GM21529 (cell line): Measurements from ENCODE around the gene SIPA1L3.

Experiments used
- ATAC-seq: cut with Tn5 transposase; IDR thresholded peaks from one replicate; pipeline ENCODE4 v1.9.1; 2021; ENCODE audit not compliant: unreplicated experiment

Gene SIPA1L3

DNA sequence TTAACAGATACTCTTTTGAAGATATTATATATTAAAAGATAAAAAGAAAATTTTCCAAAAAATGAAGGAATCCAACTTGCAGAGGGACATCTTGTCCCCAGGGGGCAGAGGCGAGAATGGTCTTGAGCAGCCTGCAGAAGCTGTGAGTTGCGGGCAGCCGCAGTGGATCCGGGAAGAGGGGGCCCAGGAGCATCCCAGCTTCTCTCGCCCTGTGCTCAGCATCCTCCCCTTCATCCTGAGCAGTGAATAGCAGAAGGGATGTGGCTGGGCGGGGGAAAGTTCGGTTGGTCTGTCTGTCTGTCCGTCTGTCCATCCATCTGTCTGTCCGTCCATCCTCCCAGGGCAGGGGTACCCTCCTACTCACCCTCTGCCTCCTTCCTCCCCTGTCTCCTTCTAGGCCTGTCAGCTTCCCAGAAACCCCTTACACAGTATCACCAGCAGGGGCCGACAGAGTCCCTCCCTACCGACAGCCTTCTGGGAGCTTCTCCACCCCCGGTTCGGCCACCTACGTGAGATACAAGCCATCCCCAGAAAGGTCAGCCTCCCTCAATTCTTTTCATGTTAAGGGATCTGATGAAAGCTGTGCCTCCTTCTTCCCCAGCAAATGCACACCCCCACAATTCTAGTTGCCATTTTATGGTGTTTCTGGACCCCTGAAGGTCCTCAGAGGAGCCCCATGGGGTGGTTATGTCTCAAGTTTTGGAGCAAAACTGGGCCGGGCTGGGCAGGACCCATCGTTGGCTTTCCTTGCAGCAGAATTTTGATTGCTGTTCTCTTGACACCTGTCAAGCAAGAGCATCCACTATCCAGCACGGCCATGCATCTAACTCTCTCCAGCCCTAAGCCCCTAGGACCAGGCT, 235.4 kb downstream of the SIPA1L3 start:
- no peak for ATAC-seq

- ATAC-seq = no peak
These were observed 236.8 kb downstream of the SIPA1L3 start for GRCh38 chr19:38143847-38144246.

DNA sequence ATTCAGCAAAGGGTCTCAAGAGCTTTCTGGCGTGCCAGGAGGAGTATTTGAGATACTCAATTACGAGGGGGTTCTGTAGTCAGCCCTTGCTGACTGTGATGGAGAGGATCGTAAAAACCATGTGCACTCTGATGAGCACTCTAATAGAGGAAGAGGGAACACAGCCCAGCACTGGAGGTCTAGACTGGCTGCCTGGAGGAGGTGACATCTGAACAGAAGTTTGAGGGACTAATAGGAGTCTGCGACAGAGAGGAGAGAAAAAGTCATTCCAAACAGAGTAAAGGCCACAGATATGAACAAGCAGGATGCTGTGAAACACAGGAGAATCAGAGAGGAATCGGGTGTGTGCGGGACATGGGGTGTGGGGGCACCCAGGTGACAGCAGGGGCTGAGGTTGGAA, 237.7 kb downstream of the SIPA1L3 start:
- ATAC-seq = no peak

DNA sequence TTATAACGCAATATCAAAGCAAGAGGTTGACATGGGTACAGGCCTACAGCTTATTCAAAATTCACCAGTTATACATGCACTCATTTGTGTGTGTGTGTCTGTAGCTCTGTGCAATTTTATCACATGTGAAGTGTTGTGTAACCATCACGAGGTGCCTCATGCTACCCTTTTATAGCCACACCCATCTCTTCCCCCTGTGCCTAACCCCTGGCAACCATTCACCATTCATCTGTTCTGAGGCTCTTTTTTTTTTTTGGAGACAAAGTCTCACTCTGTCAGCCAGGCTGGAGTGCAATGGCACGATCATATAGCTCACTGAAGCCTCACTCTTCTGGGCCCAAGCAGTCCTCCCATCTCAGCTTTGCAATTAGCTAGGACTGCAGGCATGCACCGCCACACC, 238.6 kb downstream of the SIPA1L3 start:
- no peak for ATAC-seq

- no peak for ATAC-seq
These were observed 241.3 kb downstream of the SIPA1L3 start for GRCh38 chr19:38148337-38148736.

DNA sequence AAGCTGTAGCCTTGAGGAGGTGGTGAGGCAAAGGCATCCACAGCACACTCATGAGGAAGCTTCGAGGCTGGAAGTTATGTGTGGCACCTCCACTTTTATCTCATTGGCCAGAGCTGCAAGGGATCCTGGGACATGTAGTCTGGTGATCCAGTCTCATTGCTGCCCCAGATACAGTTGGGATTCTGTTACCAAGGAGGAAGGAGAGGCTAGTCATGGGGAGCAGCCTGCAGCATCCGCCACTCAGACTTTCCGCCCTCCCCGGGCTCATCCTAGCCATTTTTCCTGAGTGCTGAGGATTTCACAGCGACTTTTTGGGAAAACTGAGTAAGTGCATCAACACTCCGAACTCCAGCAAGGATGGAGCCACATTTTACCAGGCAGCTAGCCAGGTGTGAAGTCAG, 242.7 kb downstream of the SIPA1L3 start:
- ATAC-seq = no peak

DNA sequence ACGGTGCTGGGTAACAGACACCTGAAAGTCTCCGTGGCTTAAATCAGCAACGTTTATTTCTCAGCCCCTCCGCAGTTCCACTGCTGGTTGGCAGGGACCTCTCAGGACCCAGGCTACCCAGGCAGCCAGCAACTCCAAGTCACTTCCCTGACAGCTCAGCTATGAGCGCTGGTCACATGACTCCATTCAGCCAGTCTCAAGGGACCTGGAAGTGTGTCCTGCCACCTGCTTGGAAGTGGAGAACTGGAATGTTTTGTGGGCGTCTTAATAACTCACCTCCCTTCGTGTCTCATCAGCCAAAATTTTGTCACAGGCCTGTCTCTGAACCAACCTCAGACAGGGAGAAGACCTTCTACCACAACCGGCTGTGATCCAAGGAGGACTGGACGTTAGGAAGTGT, 244.2 kb downstream of the SIPA1L3 start:
- no peak for ATAC-seq

GRCh38 chr19:38152461-38153379, 245.7 kb downstream of the SIPA1L3 start:
- no peak for ATAC-seq

DNA sequence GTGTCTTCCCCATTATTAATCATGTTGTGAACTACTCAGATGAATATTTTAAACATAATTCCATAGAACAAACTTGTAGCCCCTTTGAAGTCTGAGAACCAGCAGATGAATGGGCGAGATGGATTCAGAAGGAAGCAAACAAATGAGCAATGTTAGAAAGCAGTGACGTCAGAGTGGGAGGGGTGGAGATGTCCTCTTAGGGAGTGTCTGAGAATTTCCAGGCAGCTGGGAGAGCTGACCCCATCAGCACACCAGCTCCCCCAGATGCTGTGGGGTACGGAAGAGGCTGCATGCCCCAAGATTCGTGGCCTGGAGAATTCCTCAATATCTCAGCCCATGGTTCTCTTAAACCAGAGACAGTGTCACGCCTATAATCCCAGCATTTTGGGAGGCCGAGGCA, 248.4 kb downstream of the SIPA1L3 start:
- no peak for ATAC-seq

DNA sequence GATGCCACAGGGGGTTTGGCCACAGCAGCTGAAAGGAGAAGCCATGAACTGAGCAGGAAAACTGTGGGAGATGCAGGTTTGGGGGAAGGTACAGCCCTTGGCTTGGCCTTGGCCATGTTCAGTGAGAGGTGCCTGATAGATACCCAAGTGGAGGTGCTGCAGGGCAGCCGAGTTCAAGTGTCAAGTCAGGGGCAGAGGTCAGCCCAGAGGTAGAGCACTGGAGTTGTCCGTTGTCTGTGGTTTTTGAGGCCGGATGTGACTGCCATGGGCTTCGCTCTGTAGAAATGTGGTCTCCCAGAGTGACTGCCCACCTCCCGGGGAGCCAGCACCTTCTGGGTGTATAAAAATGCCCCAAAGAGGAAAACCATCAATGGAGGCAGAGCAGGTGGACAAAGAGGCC, 251.7 kb downstream of the SIPA1L3 start:
- no peak for ATAC-seq

GRCh38 chr19:38162094-38162493, 255.1 kb downstream of the SIPA1L3 start:
- no peak for ATAC-seq

- no peak for ATAC-seq
These were observed 255.6 kb downstream of the SIPA1L3 start for GRCh38 chr19:38162632-38163031.

- no peak for ATAC-seq
These were observed 256.6 kb downstream of the SIPA1L3 start for GRCh38 chr19:38163419-38164290.

GRCh38 chr19:38164526-38164925, 257.5 kb downstream of the SIPA1L3 start:
- no peak for ATAC-seq

DNA sequence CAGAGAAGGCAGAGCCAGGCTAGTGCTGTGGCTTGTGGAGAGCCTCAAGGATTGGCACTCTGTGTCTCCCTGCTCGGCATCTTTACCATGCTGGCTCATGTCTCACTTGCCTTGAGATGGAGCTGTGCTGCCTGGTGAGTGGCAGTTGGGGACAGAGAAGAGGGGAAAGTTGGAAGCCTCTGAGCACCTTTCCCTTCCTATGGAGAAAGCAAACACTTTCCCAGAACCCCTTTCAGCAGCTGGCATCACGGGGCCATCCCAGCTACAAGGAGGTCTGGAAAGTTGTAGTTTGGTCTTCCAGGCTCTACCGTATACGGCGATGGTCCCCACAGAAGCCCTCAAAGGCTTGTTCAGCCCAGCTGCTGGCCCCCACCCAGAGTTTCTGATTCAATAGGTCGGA, 258.3 kb downstream of the SIPA1L3 start:
- ATAC-seq = no peak

DNA sequence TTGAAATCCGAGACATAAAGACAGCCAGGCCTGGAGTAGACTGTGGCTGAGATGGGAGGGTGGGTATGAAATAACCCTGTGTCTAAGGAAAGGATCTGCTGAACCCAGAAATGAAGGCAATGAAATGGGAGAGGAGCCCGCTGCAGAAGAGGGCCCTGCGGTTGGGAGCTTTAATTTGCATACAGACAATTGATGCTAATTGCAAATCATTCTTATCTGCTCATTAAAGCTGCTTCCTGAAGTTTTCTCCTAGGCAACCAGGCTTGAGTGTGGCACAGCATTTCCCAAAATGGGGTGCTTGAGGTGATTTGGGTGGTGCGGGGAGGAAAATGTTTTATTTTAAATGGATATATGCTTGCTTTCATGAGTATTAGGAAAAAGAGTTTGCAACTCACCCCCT, 261.6 kb downstream of the SIPA1L3 start:
- ATAC-seq = no peak

DNA sequence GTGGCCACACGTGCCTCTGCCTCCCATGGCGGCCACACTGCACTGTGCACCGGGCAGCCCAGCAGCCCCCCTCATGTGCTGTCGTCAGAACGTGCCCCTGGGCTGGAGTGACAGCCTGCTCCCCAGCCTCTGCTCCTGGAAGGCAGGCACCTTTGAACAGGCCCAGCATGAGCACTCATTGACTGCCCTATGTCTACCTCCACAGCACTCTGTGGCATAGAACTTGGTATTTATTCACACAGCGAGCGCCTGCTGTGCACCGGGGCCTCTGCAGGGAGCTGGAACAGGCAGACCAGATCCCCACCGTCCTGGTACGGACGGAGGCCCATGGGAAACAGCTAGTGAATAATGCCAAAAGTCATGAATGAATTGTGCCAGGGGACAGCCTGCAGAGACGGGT, 263.3 kb downstream of the SIPA1L3 start:
- ATAC-seq = no peak

- no peak for ATAC-seq
These were observed 265.0 kb downstream of the SIPA1L3 start for GRCh38 chr19:38172001-38172400.

GRCh38 chr19:38173291-38174041, 266.5 kb downstream of the SIPA1L3 start:
- ATAC-seq = no peak

DNA sequence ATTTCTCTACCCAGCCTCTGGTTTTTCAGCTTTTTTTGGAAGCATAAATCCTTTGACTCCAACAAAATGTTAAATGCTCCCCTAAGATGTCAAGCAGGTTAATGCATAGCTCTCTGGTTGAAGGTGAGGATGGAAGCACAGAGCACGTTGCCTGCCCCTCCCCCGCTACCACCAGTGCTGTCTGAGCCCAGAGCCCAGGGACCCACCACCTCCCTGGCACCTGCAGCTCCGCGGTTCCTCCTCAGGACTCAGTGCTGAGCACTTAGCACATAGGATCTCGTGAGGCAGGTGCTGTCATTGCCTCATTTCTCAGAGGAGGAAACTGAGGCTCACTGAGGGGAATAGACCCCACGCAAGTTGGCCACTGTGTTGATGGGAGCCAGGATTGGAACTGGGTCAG, 268.4 kb downstream of the SIPA1L3 start:
- no peak for ATAC-seq
